Psoas muscle (tissue), 8 donors: ENCODE results near the gene TMSB10. TPM values are rescaled to one million over a fixed set of nuclear protein-coding genes. Genes with fewer than 3 reads are reported as not detected.

Source experiments
- ATAC-seq, 4 donors: fragments of 200-7000 bp; cut with Tn5 transposase; one replicate each; pipeline ENCODE4 v1.9.1; 2020; ENCODE audit warnings: moderate library complexity in 3 of 4, mild to moderate bottlenecking in 2 of 4
- DNase-seq, 2 donors: peaks; one replicate each; pipeline ENCODE4 v3.0.0-alpha.2; 2020
- H3K27ac ChIP-seq: fragments of 200-600 bp; one replicate; pipeline ENCODE4 v1.8.0; 2022
- H3K27me3 ChIP-seq, 3 donors: fragments of 200-600 bp in 1 of 3; one replicate each; pipeline versions ENCODE4 v1.6.1 to v1.8.0; 2013 to 2022; ENCODE audit warnings: low read length in 2 of 3, mild to moderate bottlenecking in 2 of 3, moderate library complexity in 1 of 3; ENCODE audit not compliant: insufficient read depth in 3 of 3
- H3K36me3 ChIP-seq, 2 donors: fragments of 200-600 bp in 1 of 2; one replicate each; pipeline versions ENCODE4 v1.6.1 to v1.8.0; 2013 to 2022; ENCODE audit warnings: low read depth in 1 of 2, mild to moderate bottlenecking in 1 of 2, moderate library complexity in 1 of 2; ENCODE audit not compliant: insufficient read depth in 1 of 2
- H3K4me1 ChIP-seq: fragments of 200-600 bp; one replicate; pipeline ENCODE4 v1.8.0; 2022
- H3K4me3 ChIP-seq: fragments of 200-600 bp; one replicate; pipeline ENCODE4 v1.8.0; 2022; ENCODE audit warnings: mild to moderate bottlenecking
- H3K9me3 ChIP-seq: fragments of 200-600 bp; one replicate; pipeline ENCODE4 v1.8.0; 2022
- WGBS, 3 donors: extraction: QIAGEN DNeasy Blood & Tissue Kit; methylation state at CpG; one replicate each; pipeline versions ENCODE4 v1.1.6 to v1.1.7; 2013; 5-methylcytosine and 5-hydroxymethylcytosine counted together
- intact Hi-C, 2 donors: fragments of 100-400 bp; cut with DNase I; formaldehyde crosslinking; loops; one replicate each; pipeline versions ENCODE4 v1.11.0 to v1.14.2; 2022
- polyA plus RNA-seq, 3 donors: library from polyadenylated mRNA; stranded (reverse); fragments of 200-250 nt; gene quantifications; one replicate each; pipeline ENCODE4 v1.2.3, GENCODE V29; 2013
- total RNA-seq, 4 donors: library from RNA; stranded (reverse); fragmentation: NEBNext Ultra II Directional in 2 of 4; extraction: Animal tissue kit (Norgen Biotek cat#: 25700) in 2 of 4; gene quantifications; one replicate each; pipeline versions ENCODE4 v1.2.1 to v1.2.4, GENCODE V29; 2021 to 2023
- TF ChIP-seq, protein P1 (sequence below): fragments of 200-600 bp; IDR thresholded peaks from one replicate; pipeline ENCODE4 v1.8.0; 2022; ENCODE audit warnings: antibody characterized with exemption
- donor health status: healthy with polysubstance abuse.
- donor health status: DM: no; HTN: no; CAD: no; lungs with moderate emphysema.
- donor health status: Bipolar disorder and iron deficiency.
- donor health status: healthy.
- donor health status: DM: yes; HTN: yes; CAD: no.
- donor health status: DM: no; HTN: no; CAD: no.
- donor health status: DM: no; HTN: no; CAD: no.
- donor health status: DM: yes; HTN: yes; CAD: no.

TMSB10 gene
- total and polyA plus RNA-seq, 7 donors, result 181 to 849 (median 284) TPM

DNA sequence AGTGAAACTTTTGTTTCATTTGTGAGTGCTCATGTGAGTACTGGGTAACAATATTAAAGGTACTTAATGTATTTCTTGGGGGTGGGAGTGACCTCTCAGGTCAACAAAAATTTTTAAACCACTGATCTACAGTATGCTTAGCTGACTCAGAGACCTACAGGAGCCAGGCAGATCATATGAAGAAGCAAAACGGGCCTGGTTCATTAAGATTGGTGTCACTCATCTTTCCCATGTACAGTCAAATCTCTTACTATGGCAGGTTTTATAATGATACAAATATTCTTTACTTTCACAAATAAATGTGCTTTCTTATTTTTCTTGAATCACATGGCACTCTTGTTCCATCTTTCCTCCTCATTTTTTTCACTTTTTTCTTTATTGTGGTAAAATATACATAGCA is 7.7 kb upstream of the TMSB10 start:
- WGBS, 3 donors, result 58 to 75% (median 69%) methylated on average over 1 of the region's 1 CpG
- TF ChIP-seq, protein P1, sequence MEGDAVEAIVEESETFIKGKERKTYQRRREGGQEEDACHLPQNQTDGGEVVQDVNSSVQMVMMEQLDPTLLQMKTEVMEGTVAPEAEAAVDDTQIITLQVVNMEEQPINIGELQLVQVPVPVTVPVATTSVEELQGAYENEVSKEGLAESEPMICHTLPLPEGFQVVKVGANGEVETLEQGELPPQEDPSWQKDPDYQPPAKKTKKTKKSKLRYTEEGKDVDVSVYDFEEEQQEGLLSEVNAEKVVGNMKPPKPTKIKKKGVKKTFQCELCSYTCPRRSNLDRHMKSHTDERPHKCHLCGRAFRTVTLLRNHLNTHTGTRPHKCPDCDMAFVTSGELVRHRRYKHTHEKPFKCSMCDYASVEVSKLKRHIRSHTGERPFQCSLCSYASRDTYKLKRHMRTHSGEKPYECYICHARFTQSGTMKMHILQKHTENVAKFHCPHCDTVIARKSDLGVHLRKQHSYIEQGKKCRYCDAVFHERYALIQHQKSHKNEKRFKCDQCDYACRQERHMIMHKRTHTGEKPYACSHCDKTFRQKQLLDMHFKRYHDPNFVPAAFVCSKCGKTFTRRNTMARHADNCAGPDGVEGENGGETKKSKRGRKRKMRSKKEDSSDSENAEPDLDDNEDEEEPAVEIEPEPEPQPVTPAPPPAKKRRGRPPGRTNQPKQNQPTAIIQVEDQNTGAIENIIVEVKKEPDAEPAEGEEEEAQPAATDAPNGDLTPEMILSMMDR, result no peak
- H3K4me3 ChIP-seq, result no peak overlapping the region
- ATAC-seq, result no peak
- H3K36me3 ChIP-seq, result no peaks in the 10 kb centered on the region
- H3K27me3 ChIP-seq, result no peaks in the 10 kb centered on the region
- H3K27ac ChIP-seq, result no peak overlapping the region
- no peaks in the 10 kb centered on the region for H3K9me3 ChIP-seq
- no peak for DNase-seq
- intact Hi-C loops, result no loop called here
- no peaks in the 10 kb centered on the region for H3K4me1 ChIP-seq

DNA sequence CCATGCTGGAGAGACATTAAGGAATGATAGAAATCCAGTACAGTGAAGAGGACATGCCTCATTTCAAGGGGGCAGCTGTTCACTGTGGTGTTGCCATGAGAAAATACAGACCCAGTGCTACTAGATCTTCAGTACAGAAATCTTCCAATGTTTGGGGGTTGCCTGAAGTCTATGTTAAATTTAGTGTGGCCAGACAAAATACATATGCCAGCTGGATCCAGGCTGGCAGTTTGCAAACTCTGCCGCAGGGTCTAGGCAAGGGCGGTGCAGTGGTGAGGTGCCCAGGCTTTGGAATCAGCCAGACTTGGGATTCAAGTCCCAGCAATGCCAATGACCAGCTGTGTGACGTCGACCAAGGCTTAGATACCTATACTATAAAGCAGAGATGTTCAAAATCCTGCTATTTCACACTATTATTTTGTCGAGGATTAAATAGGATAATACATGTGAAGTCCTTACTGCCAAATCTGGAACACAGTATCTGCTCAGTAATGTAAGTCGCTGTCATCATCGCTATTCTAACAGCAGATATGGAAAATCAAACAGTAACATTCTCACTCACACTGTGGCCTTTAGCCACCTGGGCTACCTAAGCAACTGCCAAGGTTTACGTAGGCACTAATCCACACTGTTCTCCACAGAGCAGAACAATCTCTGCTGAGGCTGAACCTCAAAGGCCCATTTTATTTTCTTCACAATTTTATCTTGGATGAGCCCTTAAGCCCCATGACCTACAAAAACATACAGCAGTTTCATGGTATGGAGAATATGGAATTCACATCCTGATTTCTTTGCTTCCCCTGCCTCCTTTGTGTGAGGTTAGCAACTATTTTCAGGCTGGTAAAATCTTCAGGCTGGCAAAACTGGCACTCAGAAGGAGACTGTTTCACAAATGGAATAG is 5.9 kb upstream of the TMSB10 start:
- peaks cover 3% of the 10 kb centered on the region for H3K4me1 ChIP-seq

DNA sequence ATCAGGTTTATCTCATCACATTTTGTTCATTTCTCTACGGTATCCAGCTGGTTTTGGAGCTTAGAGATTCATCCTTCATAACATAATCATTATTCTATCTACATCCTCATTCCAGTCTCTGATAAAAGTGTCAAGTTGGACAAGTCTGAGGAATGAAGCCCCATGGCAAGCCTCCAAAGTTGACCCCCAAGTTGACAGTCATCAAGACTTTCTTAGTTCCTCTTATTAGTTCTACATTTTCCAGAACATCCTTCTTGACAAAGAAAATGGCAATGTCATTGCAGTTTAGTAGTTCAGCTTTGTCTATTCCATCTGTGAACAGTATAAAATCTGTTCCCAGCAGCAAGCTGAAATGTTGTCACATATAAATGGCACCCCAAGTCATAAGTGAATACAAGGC is 4.5 kb upstream of the TMSB10 start:
- no peaks in the 10 kb centered on the region for H3K36me3 ChIP-seq
- intact Hi-C loops, result no loop called here
- no peaks in the 10 kb centered on the region for H3K9me3 ChIP-seq
- no peak overlapping the region for H3K27ac ChIP-seq
- ATAC-seq (no peak), DNase-seq (no peak)
- H3K27me3 ChIP-seq, result peaks cover 0 to 8% (median 0%) of the 10 kb centered on the region in 3 donors
- H3K4me3 ChIP-seq, result no peak overlapping the region
- TF ChIP-seq, protein P1, result no peak
- 83 to 95% (median 86%) methylated on average over 1 of the region's 1 CpG for whole genome bisulfite sequencing, 3 donors
- peaks cover 3% of the 10 kb centered on the region for H3K4me1 ChIP-seq

More for the DNA sequence above, 5.9 kb upstream of the TMSB10 start:
- intact Hi-C loops, result no loop called here
- 41 to 66% (median 45%) methylated on average over 8 of the region's 8 CpGs for WGBS, 3 donors
- no peak overlapping the region for H3K4me3 ChIP-seq
- TF ChIP-seq, protein P1, result no peak
- H3K27ac ChIP-seq, result no peak overlapping the region
- no peak for ATAC-seq
- no peaks in the 10 kb centered on the region for H3K27me3 ChIP-seq
- no peaks in the 10 kb centered on the region for H3K9me3 ChIP-seq
- H3K36me3 ChIP-seq, result no peaks in the 10 kb centered on the region
- DNase-seq, result no peak

DNA sequence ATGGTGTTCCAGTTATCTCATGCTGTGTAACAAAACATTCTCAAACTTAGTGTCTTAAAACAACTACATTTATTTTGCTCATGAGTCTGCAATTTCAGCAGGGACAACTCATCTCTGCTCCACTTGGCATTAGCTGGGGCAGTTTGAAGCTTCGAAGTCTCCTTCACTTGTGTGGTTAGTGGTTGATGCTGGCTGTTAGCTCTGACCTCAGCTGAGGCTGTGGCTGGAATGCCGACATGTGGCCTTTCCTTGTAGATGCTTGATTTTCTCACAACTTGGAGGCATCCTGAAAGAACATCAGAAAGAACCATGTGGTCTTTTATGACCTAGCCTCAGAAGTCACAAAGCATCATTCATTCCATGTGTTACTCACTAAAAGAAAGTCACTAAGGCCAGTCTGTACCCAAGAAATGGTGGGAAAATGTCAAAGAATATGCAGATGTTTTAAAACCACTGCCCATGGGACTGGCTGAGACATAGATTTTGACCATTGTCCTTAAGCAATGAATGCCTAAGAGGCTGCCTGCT is 3.8 kb upstream of the TMSB10 start:
- Histone ChIP-seq H3K4me3 (no peak overlapping the region), H3K36me3 (no peaks in the 10 kb centered on the region), H3K9me3 (no peaks in the 10 kb centered on the region), H3K4me1 (peaks cover 3% of the 10 kb centered on the region), H3K27ac (no peak overlapping the region), H3K27me3 (peaks cover 0 to 9% (median 0%) of the 10 kb centered on the region in 3 donors)
- TF ChIP-seq, protein P1, result no peak
- no peak for DNase-seq
- ATAC-seq, result no peak
- 79 to 89% (median 80%) methylated on average over 2 of the region's 2 CpGs for WGBS, 3 donors
- intact Hi-C loops, result no loop called here
